Liver (tissue), 9 donors: ENCODE measurements around the gene SYT13. TPM values are rescaled to one million over a fixed set of nuclear protein-coding genes. Genes with fewer than 3 reads are reported as not detected.

Experiments
- DNase-seq: peaks from one replicate; pipeline ENCODE4 v3.0.0-alpha.2; 2017; ENCODE audit warnings: low spot score
- H3K27ac ChIP-seq, 2 donors: one replicate each; pipeline ENCODE4 v1.7.0; 2013; ENCODE audit warnings: inconsistent platforms in 2 of 2, low read length in 2 of 2, control low read depth in 1 of 2, low read depth in 1 of 2, mild to moderate bottlenecking in 1 of 2
- H3K27me3 ChIP-seq, 4 donors: one replicate each; pipeline versions ENCODE4 v1.6.1 to v1.7.0; 2013; ENCODE audit warnings: low read length in 3 of 4, inconsistent platforms in 1 of 4, mild to moderate bottlenecking in 1 of 4, moderate library complexity in 1 of 4; ENCODE audit not compliant: control insufficient read depth in 4 of 4, insufficient read depth in 4 of 4
- H3K36me3 ChIP-seq, 4 donors: one replicate each; pipeline versions ENCODE4 v1.6.1 to v1.7.0; 2013; ENCODE audit warnings: low read length in 3 of 4, mild to moderate bottlenecking in 3 of 4, low read depth in 1 of 4, moderate library complexity in 1 of 4; ENCODE audit not compliant: control insufficient read depth in 4 of 4, insufficient read depth in 3 of 4
- H3K4me1 ChIP-seq, 4 donors: one replicate each; pipeline versions ENCODE4 v1.6.1 to v1.7.0; 2013; ENCODE audit warnings: low read length in 3 of 4, mild to moderate bottlenecking in 3 of 4, moderate library complexity in 1 of 4; ENCODE audit not compliant: control insufficient read depth in 4 of 4, insufficient read depth in 4 of 4
- H3K4me3 ChIP-seq, 3 donors: one replicate each; pipeline versions ENCODE4 v1.6.1 to v1.7.0; 2013; ENCODE audit warnings: low read length in 3 of 3, control low read depth in 1 of 3, low read depth in 1 of 3, mild to moderate bottlenecking in 1 of 3
- H3K9ac ChIP-seq, 2 donors: one replicate each; pipeline ENCODE4 v1.7.0; 2013; ENCODE audit warnings: low read length in 2 of 2, mild to moderate bottlenecking in 2 of 2, moderate library complexity in 2 of 2, control low read depth in 1 of 2, low read depth in 1 of 2
- H3K9me3 ChIP-seq, 4 donors: one replicate each; pipeline versions ENCODE4 v1.6.1 to v1.7.0; 2013; ENCODE audit warnings: low read length in 3 of 4; ENCODE audit not compliant: control insufficient read depth in 4 of 4
- ATF3 ChIP-seq: IDR thresholded peaks from 2 replicates; pipeline ENCODE4 v1.6.1; 2016; ENCODE audit warnings: antibody characterized with exemption
- FOXA2 ChIP-seq: IDR thresholded peaks from 2 replicates; pipeline ENCODE4 v1.6.1; 2016; ENCODE audit warnings: antibody characterized with exemption
- GABPA ChIP-seq, 2 donors: IDR thresholded peaks in 1 of 2; conservative IDR thresholded peaks in 1 of 2; 2 replicates each; pipeline ENCODE4 v1.6.1; 2016; ENCODE audit warnings: antibody characterized with exemption in 2 of 2, mild to moderate bottlenecking in 1 of 2, moderate library complexity in 1 of 2
- HNF4A ChIP-seq, 2 donors: conservative IDR thresholded peaks; 2 replicates each; pipeline ENCODE4 v1.6.1; 2016; ENCODE audit warnings: antibody characterized with exemption in 2 of 2, mild to moderate bottlenecking in 2 of 2
- HNF4G ChIP-seq: IDR thresholded peaks from 2 replicates; pipeline ENCODE4 v1.6.1; 2016; ENCODE audit warnings: antibody characterized with exemption
- JUND ChIP-seq, 2 donors: IDR thresholded peaks; 2 replicates each; pipeline ENCODE4 v1.6.1; 2016; ENCODE audit warnings: antibody characterized with exemption in 2 of 2
- NR2F2 ChIP-seq: IDR thresholded peaks from 2 replicates; pipeline ENCODE4 v1.6.1; 2016; ENCODE audit warnings: antibody characterized with exemption
- RAD21 ChIP-seq, 2 donors: IDR thresholded peaks; 2 replicates each; pipeline ENCODE4 v1.6.1; 2016; ENCODE audit warnings: antibody characterized with exemption in 2 of 2, mild to moderate bottlenecking in 2 of 2
- REST ChIP-seq: IDR thresholded peaks from 2 replicates; pipeline ENCODE4 v1.6.1; 2016; ENCODE audit warnings: antibody characterized with exemption, mild to moderate bottlenecking
- RXRA ChIP-seq, 2 donors: IDR thresholded peaks; 2 replicates each; pipeline ENCODE4 v1.6.1; 2017 to 2018; ENCODE audit warnings: antibody characterized with exemption in 2 of 2, mild to moderate bottlenecking in 1 of 2
- SP1 ChIP-seq: IDR thresholded peaks from 2 replicates; pipeline ENCODE4 v1.6.1; 2018; ENCODE audit warnings: antibody characterized with exemption, mild to moderate bottlenecking
- TAF1 ChIP-seq: conservative IDR thresholded peaks from 2 replicates; pipeline ENCODE4 v1.6.1; 2016; ENCODE audit warnings: antibody characterized with exemption, mild to moderate bottlenecking
- YY1 ChIP-seq: IDR thresholded peaks from 2 replicates; pipeline ENCODE4 v1.6.1; 2016; ENCODE audit warnings: antibody characterized with exemption, mild to moderate bottlenecking
- WGBS: extraction: QIAGEN DNeasy Blood & Tissue Kit; methylation state at CpG from one replicate; pipeline ENCODE4 v1.1.7; 2013; 5-methylcytosine and 5-hydroxymethylcytosine counted together
- polyA plus RNA-seq, 2 donors: library from polyadenylated mRNA; stranded (reverse) in 1 of 2; unstranded in 1 of 2; fragments of 200-250 nt in 1 of 2; fragments of >200 nt in 1 of 2; fragmentation: Nextera tagmentation in 1 of 2; extraction: Ambion mirVana in 1 of 2; gene quantifications; one replicate each; pipeline versions ENCODE4 v1.2.1 to v1.2.3, GENCODE V29; 2013 to 2015
- total RNA-seq, 2 donors: library from RNA; depleted of rRNA; stranded (reverse); fragments of >200 nt; gene quantifications; one replicate each; pipeline ENCODE4 v1.2.3, GENCODE V29; 2014
- TF ChIP-seq, protein P1 (sequence below): IDR thresholded peaks from 2 replicates; pipeline ENCODE4 v1.6.1; 2016; ENCODE audit warnings: antibody characterized with exemption
- TF ChIP-seq, protein P2 (sequence below): fragments of 150-350 bp; IDR thresholded peaks from 2 replicates; pipeline ENCODE4 v1.5.1; 2017; ENCODE audit warnings: improper control_type of control experiment, low read depth, low read length; ENCODE audit not compliant: missing input control
- donor health status: healthy.
- donor health status: healthy.
- donor health status: healthy.
- donor health status: healthy.
- donor health status: healthy.

The SYT13 gene
- total and polyA plus RNA-seq, 4 donors: 0.05 to 0.33 (median 0.14) TPM

DNA sequence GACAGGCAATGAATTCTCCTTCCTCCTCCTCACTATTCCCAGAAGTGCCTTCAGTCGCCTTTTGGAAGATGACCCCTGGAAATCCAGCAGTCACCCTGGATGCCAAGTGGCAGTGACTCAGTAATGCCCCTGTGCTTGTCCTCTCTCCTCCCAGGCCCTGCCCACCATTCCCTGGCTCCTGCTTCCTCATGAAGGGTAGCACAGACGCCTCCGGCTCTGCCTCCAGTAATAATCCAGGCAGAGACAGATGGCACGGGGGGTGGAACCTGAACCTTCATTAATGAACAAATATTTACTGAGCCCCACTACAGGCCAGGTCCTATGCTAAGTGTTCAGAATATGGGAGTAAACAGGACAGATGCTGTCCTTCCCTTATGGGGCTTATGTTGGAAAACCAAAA lies 23.2 kb downstream of the SYT13 start:
- no peak overlapping the region for H3K27ac ChIP-seq
- H3K4me1 ChIP-seq: no peaks in the 10 kb centered on the region
- H3K4me3 ChIP-seq: no peak overlapping the region
- no peak for TF ChIP-seq YY1
- TF ChIP-seq ATF3: no peak
- TF ChIP-seq SP1: no peak
- TF ChIP-seq HNF4A (conservative IDR thresholded peaks at IDR 0.05): no peak
- TF ChIP-seq GABPA (IDR thresholded peaks at IDR 0.05 in 1 of 2, conservative IDR thresholded peaks at IDR 0.05 in 1 of 2): no peak
- no peak for TF ChIP-seq NR2F2
- TF ChIP-seq, protein P1, sequence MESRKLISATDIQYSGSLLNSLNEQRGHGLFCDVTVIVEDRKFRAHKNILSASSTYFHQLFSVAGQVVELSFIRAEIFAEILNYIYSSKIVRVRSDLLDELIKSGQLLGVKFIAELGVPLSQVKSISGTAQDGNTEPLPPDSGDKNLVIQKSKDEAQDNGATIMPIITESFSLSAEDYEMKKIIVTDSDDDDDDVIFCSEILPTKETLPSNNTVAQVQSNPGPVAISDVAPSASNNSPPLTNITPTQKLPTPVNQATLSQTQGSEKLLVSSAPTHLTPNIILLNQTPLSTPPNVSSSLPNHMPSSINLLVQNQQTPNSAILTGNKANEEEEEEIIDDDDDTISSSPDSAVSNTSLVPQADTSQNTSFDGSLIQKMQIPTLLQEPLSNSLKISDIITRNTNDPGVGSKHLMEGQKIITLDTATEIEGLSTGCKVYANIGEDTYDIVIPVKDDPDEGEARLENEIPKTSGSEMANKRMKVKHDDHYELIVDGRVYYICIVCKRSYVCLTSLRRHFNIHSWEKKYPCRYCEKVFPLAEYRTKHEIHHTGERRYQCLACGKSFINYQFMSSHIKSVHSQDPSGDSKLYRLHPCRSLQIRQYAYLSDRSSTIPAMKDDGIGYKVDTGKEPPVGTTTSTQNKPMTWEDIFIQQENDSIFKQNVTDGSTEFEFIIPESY: no peak
- no peak for TF ChIP-seq RXRA (IDR thresholded peaks at IDR 0.05)
- no peak for TF ChIP-seq TAF1
- TF ChIP-seq RAD21 (IDR thresholded peaks at IDR 0.05): no peak
- no peak for TF ChIP-seq HNF4G
- TF ChIP-seq, protein P2, sequence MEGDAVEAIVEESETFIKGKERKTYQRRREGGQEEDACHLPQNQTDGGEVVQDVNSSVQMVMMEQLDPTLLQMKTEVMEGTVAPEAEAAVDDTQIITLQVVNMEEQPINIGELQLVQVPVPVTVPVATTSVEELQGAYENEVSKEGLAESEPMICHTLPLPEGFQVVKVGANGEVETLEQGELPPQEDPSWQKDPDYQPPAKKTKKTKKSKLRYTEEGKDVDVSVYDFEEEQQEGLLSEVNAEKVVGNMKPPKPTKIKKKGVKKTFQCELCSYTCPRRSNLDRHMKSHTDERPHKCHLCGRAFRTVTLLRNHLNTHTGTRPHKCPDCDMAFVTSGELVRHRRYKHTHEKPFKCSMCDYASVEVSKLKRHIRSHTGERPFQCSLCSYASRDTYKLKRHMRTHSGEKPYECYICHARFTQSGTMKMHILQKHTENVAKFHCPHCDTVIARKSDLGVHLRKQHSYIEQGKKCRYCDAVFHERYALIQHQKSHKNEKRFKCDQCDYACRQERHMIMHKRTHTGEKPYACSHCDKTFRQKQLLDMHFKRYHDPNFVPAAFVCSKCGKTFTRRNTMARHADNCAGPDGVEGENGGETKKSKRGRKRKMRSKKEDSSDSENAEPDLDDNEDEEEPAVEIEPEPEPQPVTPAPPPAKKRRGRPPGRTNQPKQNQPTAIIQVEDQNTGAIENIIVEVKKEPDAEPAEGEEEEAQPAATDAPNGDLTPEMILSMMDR: no peak
- H3K27me3 ChIP-seq: no peaks in the 10 kb centered on the region
- H3K9ac ChIP-seq: no peak overlapping the region
- 49% methylated on average over 4 of the region's 4 CpGs for WGBS
- no peaks in the 10 kb centered on the region for H3K9me3 ChIP-seq
- no peak for DNase-seq
- no peaks in the 10 kb centered on the region for H3K36me3 ChIP-seq

GRCh38 chr11:45260071-45260470 lies 26.1 kb downstream of the SYT13 start:
- no peak overlapping the region for H3K27ac ChIP-seq
- no peak for TF ChIP-seq GABPA (IDR thresholded peaks at IDR 0.05 in 1 of 2, conservative IDR thresholded peaks at IDR 0.05 in 1 of 2)
- no peak for TF ChIP-seq REST
- TF ChIP-seq JUND (IDR thresholded peaks at IDR 0.05): no peak
- TF ChIP-seq, protein P1: no peak
- no peak for TF ChIP-seq NR2F2
- TF ChIP-seq HNF4G: no peak
- no peak for TF ChIP-seq RAD21 (IDR thresholded peaks at IDR 0.05)
- TF ChIP-seq FOXA2: no peak
- TF ChIP-seq, protein P2: no peak
- TF ChIP-seq TAF1: no peak
- no peak for TF ChIP-seq ATF3

More at GRCh38 chr11:45260071-45260470, 26.1 kb downstream of the SYT13 start:
- no peak overlapping the region for H3K4me3 ChIP-seq
- no peak for DNase-seq
- H3K9me3 ChIP-seq: no peaks in the 10 kb centered on the region
- no peaks in the 10 kb centered on the region for H3K27me3 ChIP-seq
- no peak overlapping the region for H3K9ac ChIP-seq
- no peaks in the 10 kb centered on the region for H3K4me1 ChIP-seq
- no peaks in the 10 kb centered on the region for H3K36me3 ChIP-seq
